Right lobe of liver (tissue), 6 donors: ENCODE results near the gene C16orf87. TPM values are rescaled to one million over a fixed set of nuclear protein-coding genes. Genes with fewer than 3 reads are reported as not detected.

Experiments used
- ATAC-seq, 4 donors: fragments of 200-7000 bp; cut with Tn5 transposase; one replicate each; pipeline ENCODE4 v1.9.1; 2020; ENCODE audit warnings: mild to moderate bottlenecking in 4 of 4, moderate library complexity in 4 of 4
- DNase-seq, 3 donors: peaks; one replicate each; pipeline ENCODE4 v3.0.0-alpha.2; 2020
- H3K27ac ChIP-seq, 3 donors: fragments of 200-600 bp; one replicate each; pipeline ENCODE4 v1.8.0; 2022
- H3K27me3 ChIP-seq, 2 donors: fragments of 200-600 bp; one replicate each; pipeline ENCODE4 v1.8.0; 2022
- H3K36me3 ChIP-seq, 4 donors: fragments of 200-600 bp; sonication (generic) in 1 of 4; one replicate each; pipeline versions ENCODE4 v1.5.1 to v1.8.0; 2017 to 2022; ENCODE audit warnings: control low read depth in 1 of 4
- H3K4me1 ChIP-seq, 4 donors: fragments of 200-600 bp; sonication (generic) in 1 of 4; one replicate each; pipeline versions ENCODE4 v1.5.1 to v1.8.0; 2017 to 2022; ENCODE audit warnings: control low read depth in 1 of 4
- H3K4me3 ChIP-seq, 3 donors: fragments of 200-600 bp; one replicate each; pipeline ENCODE4 v1.8.0; 2022
- H3K9me3 ChIP-seq, 4 donors: fragments of 200-600 bp; sonication (generic) in 1 of 4; one replicate each; pipeline versions ENCODE4 v1.5.1 to v1.8.0; 2017 to 2022; ENCODE audit warnings: control low read depth in 1 of 4
- CTCF ChIP-seq, 4 donors: fragments of 200-600 bp in 3 of 4; fragments of 450-650 bp in 1 of 4; IDR thresholded peaks; one replicate each; pipeline versions ENCODE4 v1.5.1 to v1.8.0; 2016 to 2022; ENCODE audit warnings: antibody characterized with exemption in 4 of 4, mild to moderate bottlenecking in 2 of 4
- POLR2A ChIP-seq: fragments of 450-650 bp; IDR thresholded peaks from one replicate; pipeline ENCODE4 v1.6.1; 2017; ENCODE audit warnings: antibody characterized with exemption, mild to moderate bottlenecking
- WGBS: methylation state at CpG from one replicate; pipeline ENCODE4 v1.1.6; 2018; ENCODE audit warnings: low coverage, low lambda C conversion rate; ENCODE audit not compliant: insufficient coverage; ENCODE audit errors: missing lambda C conversion rate; 5-methylcytosine and 5-hydroxymethylcytosine counted together
- intact Hi-C, 2 donors: fragments of 100-400 bp; cut with DNase I; formaldehyde crosslinking; loops; one replicate each; pipeline versions ENCODE4 v1.11.2 to v1.14.1; 2022
- total RNA-seq, 6 experiments: library from RNA; depleted of rRNA in 2 of 6; stranded (reverse); fragments of >200 nt in 2 of 6; fragmentation: NEBNext Ultra II Directional in 3 of 6; extraction: Animal tissue kit (Norgen Biotek cat#: 25700) in 3 of 6; gene quantifications; one replicate each; pipeline versions ENCODE4 v1.1.0 to v1.2.4, GENCODE V29; 2016 to 2023
- donor health status: DM: no; HTN: yes; CAD: no.
- donor health status: DM: no; HTN: no; CAD: no.
- donor health status: DM: no; HTN: no; CAD: no.
- donor health status: DM: no; HTN: yes; CAD: no.
- donor health status: DM: no; HTN: yes; CAD: no.

C16orf87 gene
- total RNA-seq, 6 experiments from 2014 or later: 5.5 to 9.8 (median 7.4) TPM

DNA sequence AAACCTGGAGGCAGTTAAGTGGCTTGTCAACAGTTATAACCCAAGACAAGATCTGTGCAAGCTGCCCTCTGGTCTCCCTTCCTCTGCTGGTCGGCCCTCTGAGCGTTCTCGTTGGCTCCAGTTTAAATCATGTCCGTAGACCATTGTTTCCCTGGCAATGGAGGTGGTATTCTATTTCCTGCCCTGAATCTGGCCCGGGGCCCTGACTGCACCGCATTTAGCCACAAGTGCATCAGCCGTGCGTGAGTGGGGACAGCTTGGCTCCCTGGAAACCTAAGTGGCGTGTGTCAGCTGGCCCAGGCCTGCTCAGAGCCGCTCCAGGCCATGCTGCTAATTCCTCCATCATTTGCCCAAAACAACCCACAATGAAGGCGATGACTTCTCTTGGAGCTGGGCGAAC, 67.8 kb downstream of the C16orf87 start:
- ATAC-seq (no peak), DNase-seq (no peak)
- H3K27ac ChIP-seq: no peak overlapping the region
- H3K36me3 ChIP-seq: no peaks in the 10 kb centered on the region
- no peaks in the 10 kb centered on the region for H3K9me3 ChIP-seq
- intact Hi-C loops: no loop called here
- no peak for TF ChIP-seq POLR2A
- no peaks in the 10 kb centered on the region for H3K4me1 ChIP-seq
- H3K27me3 ChIP-seq: no peaks in the 10 kb centered on the region
- H3K4me3 ChIP-seq: no peak overlapping the region
- 47% methylated on average over 9 of the region's 12 CpGs for WGBS

DNA sequence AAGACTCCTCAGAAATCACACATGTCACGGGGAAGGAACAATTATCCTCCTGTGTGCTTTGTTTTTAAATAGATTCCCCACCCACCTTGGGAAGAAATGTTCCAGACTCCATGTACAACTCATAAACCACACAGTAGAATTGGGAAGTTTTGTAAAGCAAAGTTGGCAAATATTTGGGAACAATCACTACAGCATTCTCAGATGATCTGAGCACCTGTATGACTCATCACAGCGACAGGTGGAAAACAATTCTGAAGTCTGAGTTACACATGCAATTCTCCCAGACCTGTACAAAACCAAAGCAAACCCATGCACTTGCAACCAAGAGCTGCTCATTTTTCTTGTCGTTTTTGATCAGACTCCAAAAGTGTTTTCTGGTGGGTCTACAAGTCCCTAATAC, 68.4 kb downstream of the C16orf87 start:
- ATAC-seq (no peak), DNase-seq (no peak)
- Histone ChIP-seq H3K4me3 (no peak overlapping the region), H3K27ac (no peak overlapping the region), H3K4me1 (no peaks in the 10 kb centered on the region), H3K27me3 (no peaks in the 10 kb centered on the region), H3K9me3 (no peaks in the 10 kb centered on the region), H3K36me3 (no peaks in the 10 kb centered on the region)
- WGBS: 91% methylated on average over 3 of the region's 3 CpGs
- TF ChIP-seq POLR2A (no peak), CTCF (IDR thresholded peaks at IDR 0.05) (no peak)
- intact Hi-C loops: no loop called here

GRCh38 chr16:46759309-46759708, 71.7 kb downstream of the C16orf87 start:
- ATAC-seq: no peak
- intact Hi-C loops: no loop called here
- 72% methylated on average over 5 of the region's 5 CpGs for WGBS

GRCh38 chr16:46757339-46758050, 73.5 kb downstream of the C16orf87 start:
- no peaks in the 10 kb centered on the region for H3K9me3 ChIP-seq
- TF ChIP-seq CTCF (IDR thresholded peaks at IDR 0.05) (no peak), POLR2A (no peak)

More at GRCh38 chr16:46759309-46759708, 71.7 kb downstream of the C16orf87 start:
- H3K27me3 ChIP-seq: no peaks in the 10 kb centered on the region
- H3K4me3 ChIP-seq: no peak overlapping the region
- no peaks in the 10 kb centered on the region for H3K36me3 ChIP-seq
- no peaks in the 10 kb centered on the region for H3K9me3 ChIP-seq
- no peak for DNase-seq
- H3K4me1 ChIP-seq: no peaks in the 10 kb centered on the region
- no peak overlapping the region for H3K27ac ChIP-seq
- TF ChIP-seq POLR2A: no peak
- no peak for TF ChIP-seq CTCF (IDR thresholded peaks at IDR 0.05)

DNA sequence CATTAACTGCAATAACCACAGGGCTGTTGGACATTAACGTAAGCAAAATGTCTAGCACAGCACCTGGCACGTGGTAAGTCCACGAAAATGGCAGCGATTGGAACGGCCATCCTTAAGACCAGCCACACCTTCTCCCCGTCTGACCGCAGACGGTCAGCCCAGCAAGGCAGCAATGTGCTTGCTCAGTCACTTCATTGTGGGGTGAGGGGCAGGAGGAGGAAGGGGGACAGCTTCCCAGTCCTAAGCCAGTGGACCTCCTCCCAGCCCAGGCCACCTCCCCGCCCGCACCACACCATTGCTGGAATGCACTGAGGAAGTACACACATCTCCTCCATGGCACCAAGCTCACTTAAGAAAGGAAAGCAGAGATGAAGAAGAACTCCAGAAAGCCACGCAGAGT, 74.2 kb downstream of the C16orf87 start:
- WGBS: 50% methylated on average over 4 of the region's 11 CpGs
- Histone ChIP-seq H3K27me3 (no peaks in the 10 kb centered on the region), H3K27ac (no peak overlapping the region), H3K4me1 (no peaks in the 10 kb centered on the region), H3K9me3 (no peaks in the 10 kb centered on the region), H3K36me3 (no peaks in the 10 kb centered on the region), H3K4me3 (no peak overlapping the region)
- no peak for TF ChIP-seq CTCF (IDR thresholded peaks at IDR 0.05)
- TF ChIP-seq POLR2A: no peak
- intact Hi-C loops: no loop called here
- ATAC-seq: no peak
- no peak for DNase-seq

More at GRCh38 chr16:46757339-46758050, 73.5 kb downstream of the C16orf87 start:
- ATAC-seq (peak; percentile 45 to 55 (median 53)), DNase-seq (no peak)
- Histone ChIP-seq H3K27ac (no peak overlapping the region), H3K4me3 (no peak overlapping the region), H3K4me1 (no peaks in the 10 kb centered on the region), H3K36me3 (no peaks in the 10 kb centered on the region), H3K27me3 (no peaks in the 10 kb centered on the region)
- 28% methylated on average over 14 of the region's 21 CpGs for WGBS
- intact Hi-C loops: no loop called here
